ENCODE measurements around the gene PLD3. TPM values are rescaled to one million over a fixed set of nuclear protein-coding genes. Genes with fewer than 3 reads are reported as not detected.

The PLD3 gene
- total RNA-seq, 2 experiments from 2014 or later, result 109 to 114 TPM

DNA sequence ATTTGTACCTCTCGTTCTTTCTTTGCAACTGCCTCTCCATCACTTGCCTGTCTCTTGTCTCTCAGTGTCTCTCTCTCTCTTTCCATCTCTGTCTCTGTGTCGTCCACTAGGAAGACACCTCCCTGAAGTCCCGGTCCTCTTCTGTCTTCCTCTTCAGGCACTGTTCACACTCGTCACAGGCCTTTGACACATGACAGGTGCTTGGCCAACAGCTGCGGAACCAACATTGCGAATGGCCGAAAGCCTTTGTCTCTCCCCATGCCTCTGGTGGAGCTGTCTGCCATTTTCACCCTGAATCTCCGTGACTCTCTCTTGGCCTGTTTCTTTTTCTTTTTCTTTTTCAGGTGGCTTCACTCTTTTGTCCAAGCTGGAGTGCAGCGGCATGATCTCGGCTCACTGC, 38.7 kb downstream of the PLD3 start:
- H2AFZ ChIP-seq (ENCODE audit: low read length), result no peak overlapping the region
- TF ChIP-seq EZH2phosphoT487 (IDR thresholded peaks at IDR 0.05; ENCODE audit: borderline replicate concordance, low read depth, low read length), result no peak
- TF ChIP-seq, protein P1, sequence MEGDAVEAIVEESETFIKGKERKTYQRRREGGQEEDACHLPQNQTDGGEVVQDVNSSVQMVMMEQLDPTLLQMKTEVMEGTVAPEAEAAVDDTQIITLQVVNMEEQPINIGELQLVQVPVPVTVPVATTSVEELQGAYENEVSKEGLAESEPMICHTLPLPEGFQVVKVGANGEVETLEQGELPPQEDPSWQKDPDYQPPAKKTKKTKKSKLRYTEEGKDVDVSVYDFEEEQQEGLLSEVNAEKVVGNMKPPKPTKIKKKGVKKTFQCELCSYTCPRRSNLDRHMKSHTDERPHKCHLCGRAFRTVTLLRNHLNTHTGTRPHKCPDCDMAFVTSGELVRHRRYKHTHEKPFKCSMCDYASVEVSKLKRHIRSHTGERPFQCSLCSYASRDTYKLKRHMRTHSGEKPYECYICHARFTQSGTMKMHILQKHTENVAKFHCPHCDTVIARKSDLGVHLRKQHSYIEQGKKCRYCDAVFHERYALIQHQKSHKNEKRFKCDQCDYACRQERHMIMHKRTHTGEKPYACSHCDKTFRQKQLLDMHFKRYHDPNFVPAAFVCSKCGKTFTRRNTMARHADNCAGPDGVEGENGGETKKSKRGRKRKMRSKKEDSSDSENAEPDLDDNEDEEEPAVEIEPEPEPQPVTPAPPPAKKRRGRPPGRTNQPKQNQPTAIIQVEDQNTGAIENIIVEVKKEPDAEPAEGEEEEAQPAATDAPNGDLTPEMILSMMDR (conservative IDR thresholded peaks at IDR 0.05; ENCODE audit: low read length), result no peak
- H3K9me3 ChIP-seq (ENCODE audit: low read length), result no peaks in the 10 kb centered on the region
- H3K4me3 ChIP-seq (ENCODE audit: low read depth, low read length, poor library complexity, severe bottlenecking), result no peak overlapping the region
- intact Hi-C loops (cut with micrococcal nuclease; ENCODE audit: unreplicated experiment), result no loop called here
- BruUV-seq (replicated peaks), result no TSS peak
- H3K4me2 ChIP-seq (ENCODE audit: low read length), result no peak overlapping the region
- H3K79me2 ChIP-seq (ENCODE audit: insufficient read depth, low read depth, low read length), result no peaks in the 10 kb centered on the region
- no peak for DNase-seq (ENCODE audit: low spot score)
- no peak overlapping the region for H3K27ac ChIP-seq (ENCODE audit: low read depth, low read length, poor library complexity, severe bottlenecking)
- H3K4me1 ChIP-seq (ENCODE audit: insufficient read depth, low read length, poor library complexity, severe bottlenecking), result no peaks in the 10 kb centered on the region
- ChIA-PET CTCF (ENCODE audit: unreplicated experiment) (interaction anchor here (0.6 kb wide), 1 partner anchor 20 kb away, joined by 5 read pairs; no protein-coding TSS in a partner anchor), POLR2A (interaction anchor here (0.7 kb wide), 1 partner anchor 94 kb away, joined by 7 read pairs; no protein-coding TSS in a partner anchor)
- no peaks in the 10 kb centered on the region for H3K9me2 ChIP-seq (ENCODE audit: insufficient read depth, low read length)
- no peaks in the 10 kb centered on the region for H4K20me1 ChIP-seq (ENCODE audit: insufficient read depth, low read length)
- no peaks in the 10 kb centered on the region for H3K36me3 ChIP-seq (ENCODE audit: insufficient read depth, low read length)

DNA sequence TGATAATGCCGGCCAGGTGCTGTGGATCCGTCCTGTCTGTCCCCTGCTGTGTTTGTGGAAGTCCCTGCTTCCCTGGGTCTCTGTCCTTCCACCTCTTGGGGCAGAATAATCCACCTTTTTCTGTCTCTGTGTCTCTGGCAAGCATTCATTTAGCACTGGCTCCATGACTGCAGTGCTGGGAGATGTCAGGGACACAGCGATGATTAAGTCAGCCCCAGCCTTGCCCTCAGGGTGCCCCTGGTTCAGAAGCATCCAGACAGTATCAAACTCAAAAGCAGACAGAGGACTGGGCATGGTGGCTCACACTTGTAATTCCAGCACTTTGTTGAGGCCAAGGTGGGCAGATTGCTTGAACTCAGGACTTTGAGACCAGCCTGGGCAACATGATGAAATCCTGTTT, 40.0 kb downstream of the PLD3 start:
- Histone ChIP-seq H3K36me3 (ENCODE audit: insufficient read depth, low read length) (no peaks in the 10 kb centered on the region), H3K4me3 (ENCODE audit: low read depth, low read length, poor library complexity, severe bottlenecking) (no peak overlapping the region), H3K4me1 (ENCODE audit: insufficient read depth, low read length, poor library complexity, severe bottlenecking) (no peaks in the 10 kb centered on the region), H4K20me1 (ENCODE audit: insufficient read depth, low read length) (no peaks in the 10 kb centered on the region), H3K9me2 (ENCODE audit: insufficient read depth, low read length) (no peaks in the 10 kb centered on the region), H3K27ac (ENCODE audit: low read depth, low read length, poor library complexity, severe bottlenecking) (no peak overlapping the region), H3K79me2 (ENCODE audit: insufficient read depth, low read depth, low read length) (no peaks in the 10 kb centered on the region), H2AFZ (ENCODE audit: low read length) (no peak overlapping the region), H3K9me3 (ENCODE audit: low read length) (no peaks in the 10 kb centered on the region), H3K4me2 (ENCODE audit: low read length) (no peak overlapping the region)
- BruUV-seq (replicated peaks), result no TSS peak
- CTCF ChIA-PET (ENCODE audit: unreplicated experiment), result no interaction called here
- no peak for DNase-seq (ENCODE audit: low spot score)
- intact Hi-C loops (cut with micrococcal nuclease; ENCODE audit: unreplicated experiment), result no loop called here
- POLR2A ChIA-PET, result interaction anchor here (1.2 kb wide), 1 partner anchor 9 kb away, joined by 3 read pairs; no protein-coding TSS in a partner anchor
- TF ChIP-seq, protein P1 (conservative IDR thresholded peaks at IDR 0.05; ENCODE audit: low read length), result no peak
- no peak for TF ChIP-seq EZH2phosphoT487 (IDR thresholded peaks at IDR 0.05; ENCODE audit: borderline replicate concordance, low read depth, low read length)

DNA sequence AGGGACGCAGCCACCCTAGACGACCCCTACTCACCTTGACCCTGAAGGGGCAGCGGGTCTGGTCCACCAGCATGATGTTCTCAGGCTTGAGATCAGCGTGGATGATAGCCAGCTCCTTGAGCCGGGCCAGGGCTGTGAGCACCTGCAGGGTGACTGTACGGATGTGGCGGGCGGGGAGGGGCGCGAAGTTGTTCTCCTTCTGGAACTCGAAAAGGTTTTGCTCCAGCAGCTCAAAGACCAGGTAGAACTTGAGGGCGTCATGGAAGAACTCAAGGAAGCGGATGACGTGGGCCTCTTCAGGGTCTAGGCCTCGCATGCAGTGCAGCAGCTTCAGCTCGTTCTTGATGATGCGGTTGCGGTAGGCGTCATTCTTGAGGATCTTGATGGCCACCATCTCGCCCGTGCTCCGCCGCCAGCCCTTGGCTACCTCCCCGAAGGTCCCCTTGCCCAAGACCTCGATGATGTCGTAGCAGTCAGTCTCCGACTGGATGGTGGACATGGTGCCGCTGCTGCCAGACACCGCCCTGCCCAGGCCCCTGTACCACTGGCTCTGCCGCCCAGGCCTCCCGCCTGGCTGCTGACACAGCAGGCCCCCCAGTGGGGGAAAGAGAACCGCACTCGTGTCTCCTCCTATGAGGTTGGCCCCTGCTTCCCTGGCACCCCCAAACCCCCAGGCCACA, 41.0 kb downstream of the PLD3 start:
- ChIA-PET POLR2A (interaction anchor here (1.2 kb wide), 1 partner anchor 10 kb away, joined by 3 read pairs; no protein-coding TSS in a partner anchor), CTCF (ENCODE audit: unreplicated experiment) (no interaction called here)
- intact Hi-C loops (cut with micrococcal nuclease; ENCODE audit: unreplicated experiment), result no loop called here
- Histone ChIP-seq H3K9me3 (ENCODE audit: low read length) (no peaks in the 10 kb centered on the region), H4K20me1 (ENCODE audit: insufficient read depth, low read length) (no peaks in the 10 kb centered on the region), H3K79me2 (ENCODE audit: insufficient read depth, low read depth, low read length) (no peaks in the 10 kb centered on the region), H3K4me3 (ENCODE audit: low read depth, low read length, poor library complexity, severe bottlenecking) (no peak overlapping the region), H3K4me2 (ENCODE audit: low read length) (no peak overlapping the region), H3K27ac (ENCODE audit: low read depth, low read length, poor library complexity, severe bottlenecking) (no peak overlapping the region), H3K4me1 (ENCODE audit: insufficient read depth, low read length, poor library complexity, severe bottlenecking) (no peaks in the 10 kb centered on the region), H3K9me2 (ENCODE audit: insufficient read depth, low read length) (no peaks in the 10 kb centered on the region), H3K36me3 (ENCODE audit: insufficient read depth, low read length) (no peaks in the 10 kb centered on the region), H2AFZ (ENCODE audit: low read length) (no peak overlapping the region)
- TF ChIP-seq EZH2phosphoT487 (IDR thresholded peaks at IDR 0.05; ENCODE audit: borderline replicate concordance, low read depth, low read length), result no peak
- TF ChIP-seq, protein P1 (conservative IDR thresholded peaks at IDR 0.05; ENCODE audit: low read length), result no peak
- no peak for DNase-seq (ENCODE audit: low spot score)
- BruUV-seq (replicated peaks), result no TSS peak
